Measurements from ENCODE around the gene LAMTOR1. TPM values are rescaled to one million over a fixed set of nuclear protein-coding genes. Genes with fewer than 3 reads are reported as not detected.

LAMTOR1 gene
- total RNA-seq, 1 experiment from 2014 or later: 101 TPM

GRCh38 chr11:72069787-72070251 is 33.3 kb downstream of the LAMTOR1 start:
- peak overlapping the region; percentile 36 for H3K27ac ChIP-seq (ENCODE audit: low read depth, low read length, poor library complexity, severe bottlenecking)
- no peak overlapping the region for H3K4me3 ChIP-seq (ENCODE audit: low read depth, low read length, poor library complexity, severe bottlenecking)
- ChIA-PET POLR2A (ENCODE audit: low non-redundant PET) (no interaction called here), CTCF (no interaction called here)
- no peaks in the 10 kb centered on the region for H3K9me3 ChIP-seq (ENCODE audit: low read depth, low read length, poor library complexity, severe bottlenecking)
- no peak for DNase-seq (ENCODE audit: low spot score)
- no peaks in the 10 kb centered on the region for H3K27me3 ChIP-seq (replicated peaks; ENCODE audit: insufficient read depth, low read depth, low read length, poor library complexity)
- no TSS peak for BruUV-seq (replicated peaks)
- peaks cover 26% of the 10 kb centered on the region for H3K4me1 ChIP-seq (ENCODE audit: insufficient read depth, low read length, poor library complexity, severe bottlenecking)
- intact Hi-C loops (cut with micrococcal nuclease; ENCODE audit: unreplicated experiment): no loop called here
- H3K36me3 ChIP-seq (ENCODE audit: insufficient read depth, low read length, poor library complexity, severe bottlenecking): peaks cover 11% of the 10 kb centered on the region
- no peak for TF ChIP-seq EZH2 (IDR thresholded peaks at IDR 0.05; ENCODE audit: borderline replicate concordance, low read depth, low read length, poor library complexity, severe bottlenecking)
- TF ChIP-seq, protein P1, sequence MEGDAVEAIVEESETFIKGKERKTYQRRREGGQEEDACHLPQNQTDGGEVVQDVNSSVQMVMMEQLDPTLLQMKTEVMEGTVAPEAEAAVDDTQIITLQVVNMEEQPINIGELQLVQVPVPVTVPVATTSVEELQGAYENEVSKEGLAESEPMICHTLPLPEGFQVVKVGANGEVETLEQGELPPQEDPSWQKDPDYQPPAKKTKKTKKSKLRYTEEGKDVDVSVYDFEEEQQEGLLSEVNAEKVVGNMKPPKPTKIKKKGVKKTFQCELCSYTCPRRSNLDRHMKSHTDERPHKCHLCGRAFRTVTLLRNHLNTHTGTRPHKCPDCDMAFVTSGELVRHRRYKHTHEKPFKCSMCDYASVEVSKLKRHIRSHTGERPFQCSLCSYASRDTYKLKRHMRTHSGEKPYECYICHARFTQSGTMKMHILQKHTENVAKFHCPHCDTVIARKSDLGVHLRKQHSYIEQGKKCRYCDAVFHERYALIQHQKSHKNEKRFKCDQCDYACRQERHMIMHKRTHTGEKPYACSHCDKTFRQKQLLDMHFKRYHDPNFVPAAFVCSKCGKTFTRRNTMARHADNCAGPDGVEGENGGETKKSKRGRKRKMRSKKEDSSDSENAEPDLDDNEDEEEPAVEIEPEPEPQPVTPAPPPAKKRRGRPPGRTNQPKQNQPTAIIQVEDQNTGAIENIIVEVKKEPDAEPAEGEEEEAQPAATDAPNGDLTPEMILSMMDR (conservative IDR thresholded peaks at IDR 0.05; ENCODE audit: low read depth, low read length): no peak

GRCh38 chr11:72069200-72069599 is 33.9 kb downstream of the LAMTOR1 start:
- ChIA-PET CTCF (no interaction called here), POLR2A (ENCODE audit: low non-redundant PET) (no interaction called here)
- H3K4me1 ChIP-seq (ENCODE audit: insufficient read depth, low read length, poor library complexity, severe bottlenecking): peaks cover 26% of the 10 kb centered on the region
- H3K9me3 ChIP-seq (ENCODE audit: low read depth, low read length, poor library complexity, severe bottlenecking): no peaks in the 10 kb centered on the region
- H3K36me3 ChIP-seq (ENCODE audit: insufficient read depth, low read length, poor library complexity, severe bottlenecking): peaks cover 13% of the 10 kb centered on the region
- no peak for TF ChIP-seq EZH2 (IDR thresholded peaks at IDR 0.05; ENCODE audit: borderline replicate concordance, low read depth, low read length, poor library complexity, severe bottlenecking)
- DNase-seq (ENCODE audit: low spot score): no peak
- no TSS peak for BruUV-seq (replicated peaks)
- no peak overlapping the region for H3K4me3 ChIP-seq (ENCODE audit: low read depth, low read length, poor library complexity, severe bottlenecking)
- intact Hi-C loops (cut with micrococcal nuclease; ENCODE audit: unreplicated experiment): no loop called here
- H3K27ac ChIP-seq (ENCODE audit: low read depth, low read length, poor library complexity, severe bottlenecking): peak overlapping the region; percentile 36
- no peaks in the 10 kb centered on the region for H3K27me3 ChIP-seq (replicated peaks; ENCODE audit: insufficient read depth, low read depth, low read length, poor library complexity)

- Histone ChIP-seq H3K27ac (ENCODE audit: low read depth, low read length, poor library complexity, severe bottlenecking) (no peak overlapping the region), H3K36me3 (ENCODE audit: insufficient read depth, low read length, poor library complexity, severe bottlenecking) (peaks cover 21% of the 10 kb centered on the region), H3K27me3 (replicated peaks; ENCODE audit: insufficient read depth, low read depth, low read length, poor library complexity) (no peaks in the 10 kb centered on the region), H3K4me1 (ENCODE audit: insufficient read depth, low read length, poor library complexity, severe bottlenecking) (peaks cover 25% of the 10 kb centered on the region), H3K9me3 (ENCODE audit: low read depth, low read length, poor library complexity, severe bottlenecking) (no peaks in the 10 kb centered on the region), H3K4me3 (ENCODE audit: low read depth, low read length, poor library complexity, severe bottlenecking) (no peak overlapping the region)
- CTCF ChIA-PET: no interaction called here
- BruUV-seq (replicated peaks): no TSS peak
- TF ChIP-seq EZH2 (IDR thresholded peaks at IDR 0.05; ENCODE audit: borderline replicate concordance, low read depth, low read length, poor library complexity, severe bottlenecking): no peak
- TF ChIP-seq, protein P1 (conservative IDR thresholded peaks at IDR 0.05; ENCODE audit: low read depth, low read length): no peak
- intact Hi-C loops (cut with micrococcal nuclease; ENCODE audit: unreplicated experiment): no loop called here
- POLR2A ChIA-PET (ENCODE audit: low non-redundant PET): no interaction called here
- DNase-seq (ENCODE audit: low spot score): no peak
Observed at GRCh38 chr11:72067676-72068075, 35.4 kb downstream of the LAMTOR1 start.

DNA sequence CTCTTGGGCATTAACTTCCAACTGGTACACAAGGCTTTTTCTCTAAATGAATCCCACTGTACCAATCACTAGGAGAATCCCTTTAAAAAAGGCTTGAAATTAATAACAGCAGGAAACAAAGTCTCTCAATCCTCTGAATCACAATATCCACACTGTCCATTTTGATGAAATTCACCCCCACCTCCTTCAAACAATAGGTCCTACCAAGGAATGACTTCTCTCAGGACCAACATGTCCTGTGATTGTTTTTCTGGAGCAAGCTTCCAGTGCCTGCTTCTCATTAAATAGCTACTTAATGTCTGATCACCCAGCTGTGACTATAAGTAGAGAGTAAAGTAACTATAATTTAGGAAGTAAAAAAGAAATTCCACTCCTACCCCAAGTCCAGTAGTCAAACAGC is 35.8 kb downstream of the LAMTOR1 start:
- TF ChIP-seq, protein P1 (conservative IDR thresholded peaks at IDR 0.05; ENCODE audit: low read depth, low read length): no peak
- no peak for TF ChIP-seq EZH2 (IDR thresholded peaks at IDR 0.05; ENCODE audit: borderline replicate concordance, low read depth, low read length, poor library complexity, severe bottlenecking)
- ChIA-PET CTCF (no interaction called here), POLR2A (ENCODE audit: low non-redundant PET) (no interaction called here)
- Histone ChIP-seq H3K36me3 (ENCODE audit: insufficient read depth, low read length, poor library complexity, severe bottlenecking) (peaks cover 21% of the 10 kb centered on the region), H3K4me3 (ENCODE audit: low read depth, low read length, poor library complexity, severe bottlenecking) (no peak overlapping the region), H3K27ac (ENCODE audit: low read depth, low read length, poor library complexity, severe bottlenecking) (no peak overlapping the region), H3K27me3 (replicated peaks; ENCODE audit: insufficient read depth, low read depth, low read length, poor library complexity) (no peaks in the 10 kb centered on the region), H3K4me1 (ENCODE audit: insufficient read depth, low read length, poor library complexity, severe bottlenecking) (peaks cover 21% of the 10 kb centered on the region), H3K9me3 (ENCODE audit: low read depth, low read length, poor library complexity, severe bottlenecking) (no peaks in the 10 kb centered on the region)
- no TSS peak for BruUV-seq (replicated peaks)
- no peak for DNase-seq (ENCODE audit: low spot score)
- intact Hi-C loops (cut with micrococcal nuclease; ENCODE audit: unreplicated experiment): no loop called here
